ENCODE data around the gene CCR8.
"Not testable (repeated sequence)": the region's sequence is repeated elsewhere in the genome, so short reads cannot be mapped to it uniquely, and the experiment has no call there.

CCR8 gene

GRCh38 chr3:39362812-39363211, 33.3 kb downstream of the CCR8 start:
- TF ChIP-seq ZNF274 (IDR thresholded peaks at IDR 0.05; ENCODE audit: low read depth, low read length) (no peak), YY1 (IDR thresholded peaks at IDR 0.05; ENCODE audit: insufficient read depth, insufficient read length) (no peak)
- Histone ChIP-seq H3K4me1 (ENCODE audit: insufficient read depth, insufficient read length) (peaks cover 4% of the 10 kb centered on the region), H3K9me3 (ENCODE audit: insufficient read depth, low read length) (no peaks in the 10 kb centered on the region), H3K27me3 (ENCODE audit: insufficient read depth, insufficient read length) (no peaks in the 10 kb centered on the region), H3K4me3 (ENCODE audit: insufficient read length, low read depth) (no peak overlapping the region), H3K36me3 (ENCODE audit: insufficient read depth, insufficient read length, low read length) (no peaks in the 10 kb centered on the region), H3K9ac (ENCODE audit: insufficient read length, low read depth) (no peak overlapping the region)
- DNase-seq (ENCODE audit: low read depth, low spot score): no peak

GRCh38 chr3:39370450-39370849, 40.9 kb downstream of the CCR8 start:
- DNase-seq (ENCODE audit: low read depth, low spot score); H3K36me3 ChIP-seq (ENCODE audit: insufficient read depth, insufficient read length, low read length); H3K4me3 ChIP-seq (ENCODE audit: insufficient read length, low read depth); H3K4me1 ChIP-seq (ENCODE audit: insufficient read depth, insufficient read length); H3K27me3 ChIP-seq (ENCODE audit: insufficient read depth, insufficient read length); H3K9ac ChIP-seq (ENCODE audit: insufficient read length, low read depth): not testable (repeated sequence)
- peaks cover 19% of the 10 kb centered on the region; the same call in 1 of the 2 replicates for H3K9me3 ChIP-seq (ENCODE audit: insufficient read depth, low read length)

- H3K4me1 ChIP-seq (ENCODE audit: insufficient read depth, insufficient read length): peaks cover 9% of the 10 kb centered on the region
- no peak overlapping the region for H3K4me3 ChIP-seq (ENCODE audit: insufficient read length, low read depth)
- no peak for TF ChIP-seq ZNF274 (IDR thresholded peaks at IDR 0.05; ENCODE audit: low read depth, low read length)
- TF ChIP-seq SUZ12 (IDR thresholded peaks at IDR 0.05; ENCODE audit: extremely low read depth, insufficient read depth, insufficient read length): no peak
- TF ChIP-seq YY1 (IDR thresholded peaks at IDR 0.05; ENCODE audit: insufficient read depth, insufficient read length): no peak
- no peak for DNase-seq (ENCODE audit: low read depth, low spot score)
- H3K36me3 ChIP-seq (ENCODE audit: insufficient read depth, insufficient read length, low read length): no peaks in the 10 kb centered on the region
- no peak overlapping the region for H3K9ac ChIP-seq (ENCODE audit: insufficient read length, low read depth)
- peaks cover 19% of the 10 kb centered on the region; the same call in 1 of the 2 replicates for H3K9me3 ChIP-seq (ENCODE audit: insufficient read depth, low read length)
- no peaks in the 10 kb centered on the region for H3K27me3 ChIP-seq (ENCODE audit: insufficient read depth, insufficient read length)
These were observed 43.3 kb downstream of the CCR8 start for GRCh38 chr3:39372833-39373232.

- Histone ChIP-seq H3K36me3 (ENCODE audit: insufficient read depth, insufficient read length, low read length) (no peaks in the 10 kb centered on the region), H3K27me3 (ENCODE audit: insufficient read depth, insufficient read length) (no peaks in the 10 kb centered on the region), H3K9me3 (ENCODE audit: insufficient read depth, low read length) (peaks cover 14% of the 10 kb centered on the region; the same call in 1 of the 2 replicates), H3K4me1 (ENCODE audit: insufficient read depth, insufficient read length) (peaks cover 11% of the 10 kb centered on the region), H3K4me3 (ENCODE audit: insufficient read length, low read depth) (no peak overlapping the region), H3K9ac (ENCODE audit: insufficient read length, low read depth) (no peak overlapping the region)
- DNase-seq (ENCODE audit: low read depth, low spot score): peak; percentile 71
- no peak for TF ChIP-seq ZNF274 (IDR thresholded peaks at IDR 0.05; ENCODE audit: low read depth, low read length)
- TF ChIP-seq SUZ12 (IDR thresholded peaks at IDR 0.05; ENCODE audit: extremely low read depth, insufficient read depth, insufficient read length): no peak
- no peak for TF ChIP-seq YY1 (IDR thresholded peaks at IDR 0.05; ENCODE audit: insufficient read depth, insufficient read length)
These were observed 47.6 kb downstream of the CCR8 start for GRCh38 chr3:39376959-39377634.

- H3K4me1 ChIP-seq (ENCODE audit: insufficient read depth, insufficient read length): peaks cover 11% of the 10 kb centered on the region
- H3K27me3 ChIP-seq (ENCODE audit: insufficient read depth, insufficient read length): no peaks in the 10 kb centered on the region
- H3K9ac ChIP-seq (ENCODE audit: insufficient read length, low read depth): peak overlapping the region; percentile 28
- H3K36me3 ChIP-seq (ENCODE audit: insufficient read depth, insufficient read length, low read length): no peaks in the 10 kb centered on the region
- DNase-seq (ENCODE audit: low read depth, low spot score): peak; percentile 76
- TF ChIP-seq YY1 (IDR thresholded peaks at IDR 0.05; ENCODE audit: insufficient read depth, insufficient read length): no peak
- no peak for TF ChIP-seq SUZ12 (IDR thresholded peaks at IDR 0.05; ENCODE audit: extremely low read depth, insufficient read depth, insufficient read length)
- TF ChIP-seq ZNF274 (IDR thresholded peaks at IDR 0.05; ENCODE audit: low read depth, low read length): no peak
- no peak overlapping the region for H3K4me3 ChIP-seq (ENCODE audit: insufficient read length, low read depth)
- H3K9me3 ChIP-seq (ENCODE audit: insufficient read depth, low read length): peaks cover 4% of the 10 kb centered on the region; the same call in 1 of the 2 replicates
These were observed 48.6 kb downstream of the CCR8 start for GRCh38 chr3:39378088-39378487.

GRCh38 chr3:39378957-39379777, 49.7 kb downstream of the CCR8 start:
- Histone ChIP-seq H3K4me3 (ENCODE audit: insufficient read length, low read depth) (no peak overlapping the region), H3K4me1 (ENCODE audit: insufficient read depth, insufficient read length) (peaks cover 11% of the 10 kb centered on the region), H3K27me3 (ENCODE audit: insufficient read depth, insufficient read length) (no peaks in the 10 kb centered on the region), H3K36me3 (ENCODE audit: insufficient read depth, insufficient read length, low read length) (no peaks in the 10 kb centered on the region), H3K9me3 (ENCODE audit: insufficient read depth, low read length) (no peaks in the 10 kb centered on the region), H3K9ac (ENCODE audit: insufficient read length, low read depth) (no peak overlapping the region)
- TF ChIP-seq SUZ12 (IDR thresholded peaks at IDR 0.05; ENCODE audit: extremely low read depth, insufficient read depth, insufficient read length) (no peak), ZNF274 (IDR thresholded peaks at IDR 0.05; ENCODE audit: low read depth, low read length) (no peak), YY1 (IDR thresholded peaks at IDR 0.05; ENCODE audit: insufficient read depth, insufficient read length) (no peak)
- no peak for DNase-seq (ENCODE audit: low read depth, low spot score)

GRCh38 chr3:39379778-39380155, 50.3 kb downstream of the CCR8 start:
- no peak for TF ChIP-seq ZNF274 (IDR thresholded peaks at IDR 0.05; ENCODE audit: low read depth, low read length)
- no peak for TF ChIP-seq SUZ12 (IDR thresholded peaks at IDR 0.05; ENCODE audit: extremely low read depth, insufficient read depth, insufficient read length)
- no peak for TF ChIP-seq YY1 (IDR thresholded peaks at IDR 0.05; ENCODE audit: insufficient read depth, insufficient read length)
- Histone ChIP-seq H3K27me3 (ENCODE audit: insufficient read depth, insufficient read length) (no peaks in the 10 kb centered on the region), H3K9ac (ENCODE audit: insufficient read length, low read depth) (no peak overlapping the region)

More at GRCh38 chr3:39379778-39380155, 50.3 kb downstream of the CCR8 start:
- Histone ChIP-seq H3K4me1 (ENCODE audit: insufficient read depth, insufficient read length) (peaks cover 9% of the 10 kb centered on the region), H3K4me3 (ENCODE audit: insufficient read length, low read depth) (no peak overlapping the region), H3K9me3 (ENCODE audit: insufficient read depth, low read length) (no peaks in the 10 kb centered on the region), H3K36me3 (ENCODE audit: insufficient read depth, insufficient read length, low read length) (no peaks in the 10 kb centered on the region)
- no peak for DNase-seq (ENCODE audit: low read depth, low spot score)
